ENCODE measurements around the gene RNF5. TPM values are rescaled to one million over a fixed set of nuclear protein-coding genes. Genes with fewer than 3 reads are reported as not detected.
"Not testable (repeated sequence)": the region's sequence is repeated elsewhere in the genome, so short reads cannot be mapped to it uniquely, and the experiment has no call there.

RNF5 gene
- total and polyA plus RNA-seq, 2 experiments from 2014 or later = 180 to 232 TPM

DNA sequence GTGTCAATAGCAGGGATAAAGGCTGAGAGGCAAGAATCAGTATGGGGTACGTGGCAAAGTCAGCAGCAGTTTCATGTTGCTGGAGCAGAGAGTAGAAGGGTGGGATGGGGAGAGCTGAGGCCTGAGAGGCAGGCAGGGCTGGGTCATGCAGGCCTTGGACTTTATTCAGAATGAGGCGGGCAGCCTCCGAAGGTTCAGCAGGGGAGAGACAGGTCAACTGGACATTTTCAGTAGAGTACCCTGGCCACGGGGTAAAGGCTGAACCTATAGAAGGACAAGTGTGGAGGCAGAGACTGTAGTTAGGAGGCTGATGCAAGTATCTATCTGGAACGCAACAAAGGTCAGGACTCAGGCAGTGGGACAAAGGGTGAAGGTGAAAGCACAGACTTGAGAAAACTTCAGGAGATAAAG, 32.0 kb downstream of the RNF5 start:
- H3K9me3 ChIP-seq (ENCODE audit: low read depth) = no peaks in the 10 kb centered on the region
- no peaks in the 10 kb centered on the region for H3K4me1 ChIP-seq (ENCODE audit: low read depth)
- H3K4me3 ChIP-seq = no peak overlapping the region
- H3K27me3 ChIP-seq = no peaks in the 10 kb centered on the region
- no peak for DNase-seq (ENCODE audit: low read depth in 1 of 2, low spot score in 1 of 2)
- TF ChIP-seq, protein P1, sequence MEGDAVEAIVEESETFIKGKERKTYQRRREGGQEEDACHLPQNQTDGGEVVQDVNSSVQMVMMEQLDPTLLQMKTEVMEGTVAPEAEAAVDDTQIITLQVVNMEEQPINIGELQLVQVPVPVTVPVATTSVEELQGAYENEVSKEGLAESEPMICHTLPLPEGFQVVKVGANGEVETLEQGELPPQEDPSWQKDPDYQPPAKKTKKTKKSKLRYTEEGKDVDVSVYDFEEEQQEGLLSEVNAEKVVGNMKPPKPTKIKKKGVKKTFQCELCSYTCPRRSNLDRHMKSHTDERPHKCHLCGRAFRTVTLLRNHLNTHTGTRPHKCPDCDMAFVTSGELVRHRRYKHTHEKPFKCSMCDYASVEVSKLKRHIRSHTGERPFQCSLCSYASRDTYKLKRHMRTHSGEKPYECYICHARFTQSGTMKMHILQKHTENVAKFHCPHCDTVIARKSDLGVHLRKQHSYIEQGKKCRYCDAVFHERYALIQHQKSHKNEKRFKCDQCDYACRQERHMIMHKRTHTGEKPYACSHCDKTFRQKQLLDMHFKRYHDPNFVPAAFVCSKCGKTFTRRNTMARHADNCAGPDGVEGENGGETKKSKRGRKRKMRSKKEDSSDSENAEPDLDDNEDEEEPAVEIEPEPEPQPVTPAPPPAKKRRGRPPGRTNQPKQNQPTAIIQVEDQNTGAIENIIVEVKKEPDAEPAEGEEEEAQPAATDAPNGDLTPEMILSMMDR (IDR thresholded peaks at IDR 0.05; ENCODE audit: low read depth, low read length) = no peak
- no peak overlapping the region for H3K27ac ChIP-seq
- no peaks in the 10 kb centered on the region for H3K36me3 ChIP-seq

DNA sequence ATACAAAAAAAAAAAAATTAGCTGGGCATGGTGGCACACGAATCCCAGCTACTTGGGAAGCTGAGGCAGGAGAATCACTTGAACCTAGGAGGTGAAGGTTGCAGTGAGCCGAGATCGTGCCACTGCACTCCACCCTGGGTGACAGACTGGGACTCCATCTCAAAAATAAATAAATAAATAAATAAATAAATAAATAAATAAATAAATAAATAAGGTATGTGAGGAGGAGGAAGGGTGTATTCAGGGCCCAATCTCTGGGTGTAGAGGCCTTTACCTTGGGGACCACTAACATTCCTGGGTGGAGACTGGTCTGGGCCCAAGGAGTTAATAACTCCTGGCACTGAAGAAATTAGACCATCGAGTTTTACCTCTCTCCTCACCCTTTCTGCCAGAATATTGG, 33.2 kb downstream of the RNF5 start:
- H3K9me3 ChIP-seq (ENCODE audit: low read depth); H3K27me3 ChIP-seq; H3K27ac ChIP-seq; H3K4me1 ChIP-seq (ENCODE audit: low read depth); H3K36me3 ChIP-seq; DNase-seq (ENCODE audit: low read depth in 1 of 2, low spot score in 1 of 2); H3K4me3 ChIP-seq: not testable (repeated sequence)

DNA sequence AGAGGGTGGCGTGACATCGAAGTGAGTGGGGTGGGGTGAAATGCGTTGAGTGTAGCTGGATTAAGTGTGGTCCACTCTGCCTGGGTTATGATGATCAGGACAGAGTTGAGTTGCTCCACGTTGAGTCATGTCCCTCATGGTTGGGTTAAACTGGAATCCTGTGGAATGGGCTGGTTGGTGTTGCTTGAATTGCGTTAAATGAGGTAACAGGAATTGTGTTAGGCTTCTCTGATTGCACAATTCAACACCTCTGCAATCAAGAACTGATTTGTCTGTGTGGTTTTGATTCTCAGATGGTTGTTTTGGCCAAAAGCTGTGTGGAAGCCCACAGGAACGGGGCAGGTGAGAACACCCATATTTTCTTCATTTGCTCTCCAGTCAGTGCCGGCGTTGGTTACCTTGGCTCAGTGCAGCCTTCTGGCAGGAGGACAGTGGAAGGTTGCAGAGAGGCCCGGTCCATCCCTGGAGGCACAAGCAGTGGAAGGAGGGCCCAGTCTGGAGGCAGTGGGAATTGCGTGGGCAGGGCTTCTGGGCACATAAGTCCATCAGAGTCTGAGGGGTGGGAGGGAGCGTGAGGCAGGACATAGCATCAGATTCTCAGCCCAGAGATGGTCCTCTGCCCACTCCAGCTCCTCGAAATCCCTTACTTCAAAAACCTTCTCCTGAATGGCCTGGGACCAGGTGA, 34.0 kb downstream of the RNF5 start:
- Histone ChIP-seq H3K4me3 (no peak overlapping the region), H3K27me3 (no peaks in the 10 kb centered on the region), H3K9me3 (ENCODE audit: low read depth) (no peaks in the 10 kb centered on the region), H3K36me3 (no peaks in the 10 kb centered on the region), H3K27ac (no peak overlapping the region), H3K4me1 (ENCODE audit: low read depth) (no peaks in the 10 kb centered on the region)
- TF ChIP-seq, protein P1 (IDR thresholded peaks at IDR 0.05; ENCODE audit: low read depth, low read length) = no peak
- DNase-seq (ENCODE audit: low read depth in 1 of 2, low spot score in 1 of 2) = no peak

DNA sequence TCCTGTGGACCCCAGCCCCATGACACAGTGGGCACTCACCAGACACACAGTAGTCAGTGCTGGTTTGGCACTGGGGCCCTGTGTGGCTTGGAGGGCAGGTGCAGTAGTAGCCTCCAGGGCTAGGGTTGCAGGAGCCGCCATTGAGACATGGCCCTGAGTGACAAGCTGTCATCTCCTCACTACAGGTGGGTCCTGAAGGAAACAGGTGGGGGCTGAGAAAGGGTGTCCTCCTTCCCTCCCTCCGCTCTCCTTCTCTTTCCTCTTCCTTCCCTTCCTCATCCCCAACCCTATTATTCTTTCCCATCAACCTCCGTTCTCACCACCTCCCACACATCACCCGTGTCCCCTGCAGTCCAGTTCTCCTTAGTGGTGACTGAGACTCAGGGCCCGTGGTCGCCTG, 35.4 kb downstream of the RNF5 start:
- H3K9me3 ChIP-seq (ENCODE audit: low read depth) = no peaks in the 10 kb centered on the region
- DNase-seq (ENCODE audit: low read depth in 1 of 2, low spot score in 1 of 2) = no peak
- no peaks in the 10 kb centered on the region for H3K4me1 ChIP-seq (ENCODE audit: low read depth)
- no peaks in the 10 kb centered on the region for H3K27me3 ChIP-seq
- no peaks in the 10 kb centered on the region for H3K36me3 ChIP-seq
- TF ChIP-seq, protein P1 (IDR thresholded peaks at IDR 0.05; ENCODE audit: low read depth, low read length) = no peak
- H3K4me3 ChIP-seq = no peak overlapping the region
- no peak overlapping the region for H3K27ac ChIP-seq

DNA sequence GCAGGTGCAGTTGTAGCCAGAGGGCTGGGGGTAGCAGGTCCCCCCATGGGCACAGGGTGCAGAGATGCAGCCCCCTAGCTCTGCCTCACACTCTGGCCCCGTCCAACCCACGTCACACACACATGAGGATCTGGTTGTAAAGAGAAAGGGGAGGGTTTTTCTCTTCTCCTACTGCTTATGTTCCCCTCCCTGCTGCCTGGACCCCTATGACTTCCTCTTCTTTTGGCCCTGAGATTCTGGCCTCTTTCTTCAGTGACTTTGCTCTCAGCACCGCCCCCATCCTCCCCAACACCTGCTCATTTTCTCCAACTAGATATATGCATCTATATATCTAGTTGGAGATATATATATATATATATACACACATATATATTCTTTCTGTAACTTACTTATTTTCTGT, 35.9 kb downstream of the RNF5 start:
- TF ChIP-seq, protein P1 (IDR thresholded peaks at IDR 0.05; ENCODE audit: low read depth, low read length) = no peak
- Histone ChIP-seq H3K4me1 (ENCODE audit: low read depth) (no peaks in the 10 kb centered on the region), H3K9me3 (ENCODE audit: low read depth) (no peaks in the 10 kb centered on the region), H3K27me3 (no peaks in the 10 kb centered on the region), H3K27ac (no peak overlapping the region), H3K36me3 (no peaks in the 10 kb centered on the region), H3K4me3 (no peak overlapping the region)
- DNase-seq (ENCODE audit: low read depth in 1 of 2, low spot score in 1 of 2) = no peak

DNA sequence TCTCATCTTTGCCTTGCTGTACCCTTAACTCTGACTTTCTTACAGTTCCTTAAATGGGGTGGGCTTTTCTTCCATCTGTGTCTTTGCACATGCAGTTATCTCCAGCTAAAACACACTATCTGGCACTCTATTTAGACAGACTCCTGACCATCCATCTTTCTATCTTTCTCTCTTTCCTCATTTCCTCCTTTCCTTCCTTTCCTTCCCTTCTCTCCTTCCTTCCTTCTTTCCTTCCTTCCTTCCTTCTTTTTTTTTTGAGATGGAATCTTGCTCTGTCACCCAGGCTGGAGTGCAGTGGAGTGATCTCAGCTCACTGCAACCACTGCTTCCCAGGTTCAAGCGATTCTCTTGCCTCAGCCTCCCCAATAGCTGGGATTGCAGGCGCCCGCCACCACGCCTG, 37.4 kb downstream of the RNF5 start:
- Histone ChIP-seq H3K4me3 (no peak overlapping the region), H3K27me3 (no peaks in the 10 kb centered on the region), H3K4me1 (ENCODE audit: low read depth) (no peaks in the 10 kb centered on the region), H3K27ac (no peak overlapping the region), H3K36me3 (no peaks in the 10 kb centered on the region), H3K9me3 (ENCODE audit: low read depth) (no peaks in the 10 kb centered on the region)
- TF ChIP-seq, protein P1 (IDR thresholded peaks at IDR 0.05; ENCODE audit: low read depth, low read length) = no peak
- DNase-seq (ENCODE audit: low read depth in 1 of 2, low spot score in 1 of 2) = no peak
